ENCODE measurements around the gene TAF6.

DNA sequence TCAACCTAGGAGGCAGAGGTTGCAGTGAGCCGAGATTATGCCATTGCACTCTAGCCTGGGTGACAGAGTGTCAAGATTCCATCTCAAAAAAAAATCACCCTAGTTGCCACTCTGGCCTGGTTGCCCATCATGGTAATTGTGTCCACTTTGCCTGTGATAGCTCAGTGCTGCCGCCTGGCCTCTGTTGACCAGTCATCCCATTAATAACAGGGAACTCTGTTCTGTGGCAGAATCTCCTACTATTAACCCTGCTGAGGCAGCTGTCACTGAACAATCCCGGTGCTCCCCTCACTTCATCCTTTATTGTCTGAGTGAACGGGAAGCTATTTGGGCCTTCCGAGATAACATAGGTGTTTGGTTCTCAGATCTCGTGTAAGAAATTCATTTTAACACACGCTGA is 52.2 kb downstream of the TAF6 start:
- TF ChIP-seq EZH2 (IDR thresholded peaks at IDR 0.05; ENCODE audit: insufficient read depth, poor library complexity, severe bottlenecking) (no peak), EZH2phosphoT487 (IDR thresholded peaks at IDR 0.05; ENCODE audit: insufficient read depth, low read depth) (no peak)
